ENCODE data around the gene ENPP4. TPM values are rescaled to one million over a fixed set of nuclear protein-coding genes. Genes with fewer than 3 reads are reported as not detected.
A peak's percentile ranks its signal among the peaks of the same experiment; 100 is the strongest.
"Not testable (repeated sequence)": the region's sequence is repeated elsewhere in the genome, so short reads cannot be mapped to it uniquely, and the experiment has no call there.

ENPP4 gene, protein sequence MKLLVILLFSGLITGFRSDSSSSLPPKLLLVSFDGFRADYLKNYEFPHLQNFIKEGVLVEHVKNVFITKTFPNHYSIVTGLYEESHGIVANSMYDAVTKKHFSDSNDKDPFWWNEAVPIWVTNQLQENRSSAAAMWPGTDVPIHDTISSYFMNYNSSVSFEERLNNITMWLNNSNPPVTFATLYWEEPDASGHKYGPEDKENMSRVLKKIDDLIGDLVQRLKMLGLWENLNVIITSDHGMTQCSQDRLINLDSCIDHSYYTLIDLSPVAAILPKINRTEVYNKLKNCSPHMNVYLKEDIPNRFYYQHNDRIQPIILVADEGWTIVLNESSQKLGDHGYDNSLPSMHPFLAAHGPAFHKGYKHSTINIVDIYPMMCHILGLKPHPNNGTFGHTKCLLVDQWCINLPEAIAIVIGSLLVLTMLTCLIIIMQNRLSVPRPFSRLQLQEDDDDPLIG
- 1 to 10 TPM; 7.8 to 9.0 (median 8.5) TPM for total RNA-seq

DNA sequence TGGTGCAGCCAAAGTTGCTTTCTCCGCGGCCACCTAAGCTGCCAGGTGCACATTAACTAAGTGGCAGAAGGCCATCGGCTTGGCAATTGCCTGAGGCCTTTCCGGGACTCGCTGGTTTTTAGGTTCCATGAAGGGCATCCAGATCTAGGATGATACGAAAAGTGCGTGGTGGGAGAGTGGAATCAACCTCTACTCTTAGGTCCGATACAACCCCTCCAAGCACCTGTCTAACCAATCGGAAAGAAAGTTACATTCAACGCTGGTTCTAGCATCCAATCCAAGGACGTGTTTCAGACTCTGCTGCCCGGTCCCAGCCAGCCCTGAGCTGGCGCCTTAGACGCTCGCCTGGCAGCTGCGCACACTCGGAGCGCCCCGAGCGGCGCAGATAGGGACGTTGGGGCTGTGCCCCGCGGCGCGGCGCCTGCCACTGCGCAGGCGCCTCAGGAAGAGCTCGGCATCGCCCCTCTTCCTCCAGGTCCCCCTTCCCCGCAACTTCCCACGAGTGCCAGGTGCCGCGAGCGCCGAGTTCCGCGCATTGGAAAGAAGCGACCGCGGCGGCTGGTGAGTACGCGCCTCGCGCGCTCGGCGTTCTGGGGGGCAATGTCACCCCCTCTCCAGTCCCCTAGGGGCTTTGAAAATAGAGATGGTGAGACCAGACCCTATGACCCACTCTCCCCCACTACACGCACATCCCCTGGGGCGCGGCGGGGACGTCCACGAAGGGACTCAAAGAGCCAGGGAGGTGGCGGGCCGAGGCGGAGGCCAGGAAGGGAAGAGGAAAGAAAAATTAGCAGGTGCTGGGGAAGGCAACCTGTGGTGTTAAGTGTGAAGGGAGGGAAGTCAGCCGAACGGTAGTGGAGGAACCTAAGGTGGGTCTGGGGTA is at the start of gene ENPP4:
Gene ENPP4, plus strand, starts transcription at position 361 of the 883 bp plus-strand sequence. CDS start 9,595 bp downstream, outside the sequence.
- ATAC-seq = peak; percentile 100
- peak; percentile 84 for DNase-seq
- Mint-ChIP-seq H3K9me3 (no peaks in the 10 kb centered on the region), H3K4me1 (ENCODE audit: low read depth) (peaks cover 36% of the 10 kb centered on the region), H3K4me3 (peak within 1 kb of the TSS; percentile 97), H3K36me3 (ENCODE audit: insufficient read depth) (no peaks in the 10 kb centered on the region), H3K27me3 (ENCODE audit: low read depth) (no peaks in the 10 kb centered on the region)

- H3K9me3 Mint-ChIP-seq = no peaks in the 10 kb centered on the region
- H3K36me3 Mint-ChIP-seq (ENCODE audit: insufficient read depth) = no peaks in the 10 kb centered on the region
- ATAC-seq (no peak), DNase-seq (no peak)
- H3K4me3 Mint-ChIP-seq = no peak overlapping the region
- H3K4me1 Mint-ChIP-seq (ENCODE audit: low read depth) = peaks cover 10% of the 10 kb centered on the region
- H3K27me3 Mint-ChIP-seq (ENCODE audit: low read depth) = no peaks in the 10 kb centered on the region
Measured at GRCh38 chr6:46080111-46080510, 49.7 kb upstream of the ENPP4 start.

DNA sequence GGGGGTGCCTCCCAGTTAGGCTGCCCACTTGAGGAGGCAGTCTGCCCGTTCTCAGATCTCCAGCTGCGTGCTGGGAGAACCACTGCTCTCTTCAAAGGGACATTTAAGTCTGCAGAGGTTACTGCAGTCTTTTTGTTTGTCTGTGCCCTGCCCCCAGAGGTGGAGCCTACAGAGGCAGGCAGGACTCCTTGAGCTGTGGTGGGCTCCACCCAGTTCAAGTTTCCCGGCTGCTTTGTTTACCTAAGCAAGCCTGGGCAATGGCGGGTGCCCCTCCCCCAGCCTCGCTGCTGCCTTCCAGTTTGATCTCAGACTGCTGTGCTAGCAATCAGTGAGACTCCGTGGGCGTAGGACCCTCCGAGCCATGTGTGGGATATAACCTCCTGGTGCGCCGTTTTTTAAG is 44.1 kb upstream of the ENPP4 start:
- H3K4me1 Mint-ChIP-seq (ENCODE audit: low read depth); H3K9me3 Mint-ChIP-seq; DNase-seq; H3K4me3 Mint-ChIP-seq; ATAC-seq; H3K36me3 Mint-ChIP-seq (ENCODE audit: insufficient read depth): not testable (repeated sequence)
- H3K27me3 Mint-ChIP-seq (ENCODE audit: low read depth) = peaks cover 23% of the 10 kb centered on the region

DNA sequence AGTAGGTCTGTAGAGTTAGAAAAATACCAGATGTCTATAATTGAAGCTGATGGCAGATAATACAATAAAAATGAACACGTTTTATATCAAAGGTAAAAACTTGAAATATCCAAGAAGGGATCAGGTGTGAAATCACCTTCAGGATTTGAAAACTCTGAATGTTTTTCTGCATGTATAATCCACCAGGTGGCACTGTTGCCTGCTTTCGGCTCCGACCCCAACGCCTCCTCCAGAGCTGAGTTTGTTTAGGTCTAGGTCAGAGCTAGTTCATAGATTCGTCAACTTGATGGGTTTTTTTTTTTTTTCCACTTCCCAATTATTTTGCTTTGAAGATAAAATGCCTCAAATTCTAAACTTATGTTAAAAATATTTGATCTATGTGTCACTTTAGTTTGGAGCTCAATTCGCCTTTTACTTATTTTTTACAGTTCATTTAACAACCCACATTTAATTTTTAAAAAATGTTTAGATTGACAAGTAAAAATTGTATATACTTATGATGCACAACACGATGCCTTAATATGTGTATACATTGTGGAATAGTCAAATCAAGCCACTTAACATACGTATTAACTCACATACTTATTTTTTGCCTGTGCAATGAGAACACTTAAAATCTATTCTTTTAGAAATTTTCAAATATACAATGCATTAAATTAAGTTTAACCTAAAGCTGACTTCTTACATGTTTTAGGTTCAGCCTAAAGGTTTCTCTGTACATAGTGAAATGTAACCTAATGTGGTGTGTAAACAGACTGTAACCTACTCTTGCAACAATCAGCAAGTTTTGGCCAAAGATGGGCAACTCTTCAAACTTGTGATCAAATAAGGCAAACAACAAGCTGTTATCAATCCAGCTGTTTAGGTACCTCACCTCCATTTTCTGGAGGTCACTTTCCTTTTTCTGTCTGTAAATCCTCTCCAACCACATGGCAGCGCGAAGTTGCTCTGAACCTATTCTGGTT is 39.4 kb upstream of the ENPP4 start:
- peaks cover 12% of the 10 kb centered on the region for H3K9me3 Mint-ChIP-seq

GRCh38 chr6:46091080-46091478 is 38.7 kb upstream of the ENPP4 start:
- DNase-seq (no peak), ATAC-seq (no peak)
- no peak overlapping the region for H3K4me3 Mint-ChIP-seq
- H3K27me3 Mint-ChIP-seq (ENCODE audit: low read depth) = peaks cover 32% of the 10 kb centered on the region
- no peaks in the 10 kb centered on the region for H3K36me3 Mint-ChIP-seq (ENCODE audit: insufficient read depth)
- H3K9me3 Mint-ChIP-seq = peaks cover 19% of the 10 kb centered on the region
- peaks cover 1% of the 10 kb centered on the region for H3K4me1 Mint-ChIP-seq (ENCODE audit: low read depth)

More for the DNA sequence above, 39.4 kb upstream of the ENPP4 start:
- H3K4me1 Mint-ChIP-seq (ENCODE audit: low read depth) = peaks cover 1% of the 10 kb centered on the region
- peaks cover 35% of the 10 kb centered on the region for H3K27me3 Mint-ChIP-seq (ENCODE audit: low read depth)
- H3K4me3 Mint-ChIP-seq = no peak overlapping the region
- no peaks in the 10 kb centered on the region for H3K36me3 Mint-ChIP-seq (ENCODE audit: insufficient read depth)
- DNase-seq (peak; percentile 43), ATAC-seq (peak; percentile 43 to 48)

- no peak for ATAC-seq
- H3K27me3 Mint-ChIP-seq (ENCODE audit: low read depth) = peaks cover 13% of the 10 kb centered on the region
- H3K4me1 Mint-ChIP-seq (ENCODE audit: low read depth) = peaks cover 1% of the 10 kb centered on the region
- DNase-seq = no peak
- H3K36me3 Mint-ChIP-seq (ENCODE audit: insufficient read depth) = peaks cover 8% of the 10 kb centered on the region
- H3K4me3 Mint-ChIP-seq = no peak overlapping the region
- peaks cover 23% of the 10 kb centered on the region for H3K9me3 Mint-ChIP-seq
Measured at GRCh38 chr6:46095251-46095650, 34.5 kb upstream of the ENPP4 start.

DNA sequence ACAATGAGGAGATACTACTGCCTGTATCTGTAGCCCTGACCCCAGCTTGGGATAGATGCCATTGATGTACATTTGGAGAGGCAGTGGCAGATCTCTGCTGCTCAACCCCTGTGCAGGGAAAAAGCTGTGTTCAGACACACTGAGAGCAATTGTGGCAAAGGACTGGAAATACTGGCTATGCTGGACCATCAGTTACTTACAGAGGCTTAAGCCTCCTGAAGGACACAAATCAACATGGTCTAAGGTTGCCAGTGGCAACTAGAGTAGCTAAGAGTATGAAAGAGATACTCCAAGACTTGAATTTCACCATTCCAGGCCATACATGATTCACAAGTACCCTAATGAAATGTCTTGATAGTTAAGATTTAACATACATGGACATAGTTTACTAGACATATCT is 32.4 kb upstream of the ENPP4 start:
- Mint-ChIP-seq H3K4me1 (ENCODE audit: low read depth) (no peaks in the 10 kb centered on the region), H3K9me3 (peaks cover 23% of the 10 kb centered on the region), H3K4me3 (no peak overlapping the region), H3K36me3 (ENCODE audit: insufficient read depth) (peaks cover 8% of the 10 kb centered on the region), H3K27me3 (ENCODE audit: low read depth) (peaks cover 6% of the 10 kb centered on the region)
- no peak for ATAC-seq
- no peak for DNase-seq

- no peak for DNase-seq
- H3K27me3 Mint-ChIP-seq (ENCODE audit: low read depth) = no peaks in the 10 kb centered on the region
- H3K4me3 Mint-ChIP-seq = no peak overlapping the region
- peaks cover 2% of the 10 kb centered on the region for H3K4me1 Mint-ChIP-seq (ENCODE audit: low read depth)
- H3K36me3 Mint-ChIP-seq (ENCODE audit: insufficient read depth) = peaks cover 8% of the 10 kb centered on the region
- peaks cover 23% of the 10 kb centered on the region for H3K9me3 Mint-ChIP-seq
- ATAC-seq = no peak
Measured at GRCh38 chr6:46098678-46099077, 31.1 kb upstream of the ENPP4 start.

DNA sequence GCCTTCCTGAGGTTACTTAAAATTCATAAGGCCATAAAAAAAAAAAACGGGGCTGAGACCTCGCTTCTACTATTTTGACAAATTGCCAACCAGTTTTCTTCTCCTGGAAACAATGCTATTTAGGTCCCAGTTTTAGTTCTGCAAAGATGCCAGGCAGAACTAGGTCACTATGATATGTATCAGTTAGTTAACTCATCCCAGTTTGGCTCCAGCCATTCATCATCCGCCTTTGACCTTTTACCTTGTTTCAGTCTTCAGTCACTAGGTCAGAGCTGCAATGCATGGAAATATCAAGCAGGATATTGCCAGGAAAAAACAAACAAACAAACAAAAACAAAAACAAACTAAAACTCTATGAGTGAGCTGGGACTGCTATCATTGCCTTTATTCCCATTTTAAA is 29.8 kb upstream of the ENPP4 start:
- Mint-ChIP-seq H3K36me3 (ENCODE audit: insufficient read depth) (peaks cover 8% of the 10 kb centered on the region), H3K9me3 (peaks cover 15% of the 10 kb centered on the region), H3K4me1 (ENCODE audit: low read depth) (peaks cover 4% of the 10 kb centered on the region), H3K4me3 (no peak overlapping the region), H3K27me3 (ENCODE audit: low read depth) (no peaks in the 10 kb centered on the region)
- ATAC-seq (no peak), DNase-seq (no peak)

DNA sequence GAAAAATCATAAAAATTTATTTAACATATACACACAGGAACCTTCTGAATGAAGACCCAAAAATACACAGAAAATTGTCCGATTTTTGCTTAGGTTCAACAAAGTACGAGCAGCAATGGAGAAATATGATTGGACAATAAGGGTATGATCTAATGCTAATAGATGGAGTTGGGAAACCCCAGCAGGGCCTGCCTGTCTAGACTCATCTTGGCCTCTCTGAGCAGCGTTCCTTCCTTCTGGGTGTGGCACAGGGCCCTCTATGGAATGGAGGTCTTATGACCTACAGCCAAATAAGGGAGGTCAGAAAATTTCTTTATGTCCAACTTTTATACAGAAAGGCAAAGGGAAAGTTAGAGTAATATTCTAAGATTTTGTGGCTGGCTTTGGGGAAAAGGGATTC is 27.7 kb upstream of the ENPP4 start:
- peaks cover 1% of the 10 kb centered on the region for H3K9me3 Mint-ChIP-seq
- no peak for DNase-seq
- H3K4me3 Mint-ChIP-seq = no peak overlapping the region

GRCh38 chr6:46103441-46104115 is 26.2 kb upstream of the ENPP4 start:
- H3K9me3 Mint-ChIP-seq = peaks cover 4% of the 10 kb centered on the region
- DNase-seq = no peak
- peaks cover 4% of the 10 kb centered on the region for H3K36me3 Mint-ChIP-seq (ENCODE audit: insufficient read depth)
- no peak overlapping the region for H3K4me3 Mint-ChIP-seq
- peaks cover 4% of the 10 kb centered on the region for H3K4me1 Mint-ChIP-seq (ENCODE audit: low read depth)
- no peak for ATAC-seq
- H3K27me3 Mint-ChIP-seq (ENCODE audit: low read depth) = no peaks in the 10 kb centered on the region

More for the DNA sequence above, 27.7 kb upstream of the ENPP4 start:
- peaks cover 4% of the 10 kb centered on the region for H3K36me3 Mint-ChIP-seq (ENCODE audit: insufficient read depth)
- H3K4me1 Mint-ChIP-seq (ENCODE audit: low read depth) = peaks cover 4% of the 10 kb centered on the region
- no peaks in the 10 kb centered on the region for H3K27me3 Mint-ChIP-seq (ENCODE audit: low read depth)
- no peak for ATAC-seq

DNA sequence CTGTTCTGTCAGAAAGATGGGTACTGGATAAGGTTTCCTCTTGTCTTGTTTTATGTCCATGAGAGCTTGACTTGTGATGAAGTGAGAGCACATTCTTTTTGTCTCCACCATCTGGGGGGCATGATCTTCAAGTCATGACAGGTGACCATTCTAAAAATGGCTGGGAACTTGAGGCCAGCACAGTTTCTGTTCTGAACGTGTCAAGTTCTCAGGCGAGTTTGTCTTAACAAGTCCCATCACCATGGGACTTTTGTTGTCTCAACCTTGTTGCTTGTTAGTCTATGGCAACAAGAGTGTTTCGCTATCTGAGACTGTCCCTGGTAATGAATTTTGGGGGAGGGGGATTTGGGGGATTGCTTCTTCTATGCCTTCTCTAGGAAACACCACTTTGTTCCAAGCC is 25.6 kb upstream of the ENPP4 start:
- H3K4me3 Mint-ChIP-seq = no peak overlapping the region
- H3K4me1 Mint-ChIP-seq (ENCODE audit: low read depth) = peaks cover 4% of the 10 kb centered on the region
- peaks cover 7% of the 10 kb centered on the region for H3K9me3 Mint-ChIP-seq
- H3K36me3 Mint-ChIP-seq (ENCODE audit: insufficient read depth) = peaks cover 3% of the 10 kb centered on the region
- H3K27me3 Mint-ChIP-seq (ENCODE audit: low read depth) = no peaks in the 10 kb centered on the region
- no peak for DNase-seq
- no peak for ATAC-seq

DNA sequence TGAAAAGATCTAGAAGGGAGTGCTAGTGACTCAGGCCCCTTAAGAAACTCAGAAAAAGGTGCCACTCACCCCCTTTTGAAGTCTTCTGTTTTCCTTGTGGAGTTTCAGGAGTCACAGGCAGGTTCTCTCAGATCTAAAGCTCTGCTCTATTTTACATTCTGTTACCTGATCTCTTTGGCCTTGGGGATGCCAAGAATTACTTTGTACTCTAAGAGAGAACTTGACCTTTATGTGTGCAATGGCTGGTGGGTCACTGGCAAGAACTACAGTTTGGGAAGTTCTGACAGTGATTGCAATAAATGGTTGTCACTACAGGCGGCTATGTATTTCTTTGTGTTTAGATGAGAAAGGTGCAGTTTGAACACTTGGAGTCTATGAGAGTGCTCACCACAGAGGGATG is 24.2 kb upstream of the ENPP4 start:
- no peak overlapping the region for H3K4me3 Mint-ChIP-seq
- no peaks in the 10 kb centered on the region for H3K27me3 Mint-ChIP-seq (ENCODE audit: low read depth)
- peaks cover 13% of the 10 kb centered on the region for H3K9me3 Mint-ChIP-seq
- peaks cover 4% of the 10 kb centered on the region for H3K4me1 Mint-ChIP-seq (ENCODE audit: low read depth)
- DNase-seq (no peak), ATAC-seq (peak in 1 of 2 donors; percentile 25)
- H3K36me3 Mint-ChIP-seq (ENCODE audit: insufficient read depth) = peaks cover 8% of the 10 kb centered on the region

All from activated T-cell treated with anti-CD3 and anti-CD28 coated beads, Interleukin-2, amount 50 U/mL, for 4 hours (primary cell).